HG03066 (cell line): ENCODE measurements around the gene COPG1.
A peak's percentile ranks its signal among the peaks of the same experiment; 100 is the strongest.

Source experiments
- ATAC-seq: cut with Tn5 transposase; IDR thresholded peaks from one replicate; pipeline ENCODE4 v1.9.1; 2021; ENCODE audit warnings: low read depth; ENCODE audit not compliant: unreplicated experiment

The COPG1 gene

GRCh38 chr3:129276385-129276784, 27.0 kb downstream of the COPG1 start:
- peak; percentile 86 for ATAC-seq

- no peak for ATAC-seq
Measured at GRCh38 chr3:129277829-129278271, 28.4 kb downstream of the COPG1 start.

DNA sequence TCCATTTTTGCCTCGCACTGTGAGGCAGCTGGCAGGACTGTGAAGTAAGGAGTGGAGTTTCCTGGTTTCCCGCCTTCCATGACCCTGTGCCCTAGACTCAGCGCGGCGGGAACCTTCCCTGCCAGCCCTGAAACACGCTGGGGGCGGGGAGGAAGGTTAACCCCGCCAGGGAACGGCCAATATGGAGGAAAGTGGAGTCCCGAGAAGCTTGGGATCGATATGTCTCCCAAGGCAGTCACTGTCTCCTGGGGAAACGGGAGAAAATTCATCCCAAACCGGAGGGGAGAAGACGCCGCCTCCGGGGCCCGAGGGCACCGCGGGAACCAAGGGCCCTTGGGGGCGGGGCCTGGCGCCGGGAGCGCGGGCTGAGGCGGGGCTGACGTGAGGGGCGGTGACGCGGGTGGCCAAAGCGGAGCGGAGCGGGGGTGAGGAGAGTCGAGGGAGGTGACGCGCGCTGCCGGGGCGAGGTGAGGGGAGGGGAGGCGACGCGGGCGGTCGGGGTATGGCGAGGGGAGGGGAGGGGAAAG, 29.1 kb downstream of the COPG1 start, which contains the start of gene HMCES:
Gene HMCES, plus strand, starts transcription at position 432 of the 527 bp plus-strand sequence. CDS start 863 bp downstream, outside the sequence.
- peak; percentile 42 for ATAC-seq

DNA sequence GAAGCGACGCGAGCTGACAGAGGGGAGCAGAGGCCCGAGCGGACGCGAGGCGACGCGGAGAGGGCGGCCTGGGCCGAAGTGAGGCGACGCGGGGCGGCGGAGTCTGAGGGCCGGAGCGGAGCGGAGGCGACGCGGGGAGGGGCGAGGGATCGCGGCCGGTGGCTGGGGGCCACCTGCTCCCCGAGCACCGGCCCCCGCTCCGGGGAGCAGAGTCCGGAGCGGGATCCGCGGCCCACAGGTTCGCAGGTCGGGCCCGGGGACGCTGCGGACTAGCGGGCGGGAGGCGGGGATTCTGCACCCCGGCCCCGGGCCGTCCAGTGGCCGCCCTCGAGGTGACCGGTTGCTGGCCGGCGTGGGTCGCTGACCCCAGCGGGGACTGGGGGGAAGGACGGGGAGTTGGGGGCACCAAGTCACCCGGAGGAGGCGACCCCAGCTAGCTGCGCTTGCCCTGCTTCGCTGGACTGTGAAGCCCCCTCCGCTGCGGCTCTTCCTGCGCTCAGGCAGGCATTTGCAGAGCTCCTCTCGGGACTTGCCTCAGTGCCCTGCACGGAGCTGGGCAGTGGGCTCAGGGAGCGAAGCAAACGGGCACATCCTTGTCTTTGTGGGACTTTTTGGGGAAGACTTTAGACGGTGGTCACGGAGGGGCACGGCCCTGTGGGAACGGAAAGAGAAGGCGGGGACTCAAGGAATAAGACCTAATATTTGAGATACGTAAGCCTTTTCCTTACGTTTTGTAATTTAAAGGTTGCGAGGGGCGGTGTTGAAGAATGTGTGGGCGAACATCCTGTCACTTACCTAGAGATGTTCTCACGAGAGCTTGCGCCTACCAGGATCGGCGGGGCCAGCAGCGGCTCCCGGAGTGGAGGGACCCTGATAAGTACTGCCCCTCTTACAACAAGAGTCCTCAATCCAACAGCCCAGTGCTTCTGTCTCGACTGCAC, 29.8 kb downstream of the COPG1 start:
- ATAC-seq = no peak

- ATAC-seq = no peak
Measured at GRCh38 chr3:129280183-129280582, 30.8 kb downstream of the COPG1 start.

GRCh38 chr3:129281726-129282125, 32.3 kb downstream of the COPG1 start:
- ATAC-seq = no peak

- ATAC-seq = peak; percentile 74
Measured at GRCh38 chr3:129282727-129283327, 33.4 kb downstream of the COPG1 start.

- ATAC-seq = no peak
Measured at GRCh38 chr3:129286081-129286480, 36.7 kb downstream of the COPG1 start.

- no peak for ATAC-seq
Measured at GRCh38 chr3:129288446-129288845, 39.0 kb downstream of the COPG1 start.

GRCh38 chr3:129289201-129289921, 40.0 kb downstream of the COPG1 start:
- no peak for ATAC-seq

GRCh38 chr3:129291236-129291886, 42.0 kb downstream of the COPG1 start:
- ATAC-seq = no peak

DNA sequence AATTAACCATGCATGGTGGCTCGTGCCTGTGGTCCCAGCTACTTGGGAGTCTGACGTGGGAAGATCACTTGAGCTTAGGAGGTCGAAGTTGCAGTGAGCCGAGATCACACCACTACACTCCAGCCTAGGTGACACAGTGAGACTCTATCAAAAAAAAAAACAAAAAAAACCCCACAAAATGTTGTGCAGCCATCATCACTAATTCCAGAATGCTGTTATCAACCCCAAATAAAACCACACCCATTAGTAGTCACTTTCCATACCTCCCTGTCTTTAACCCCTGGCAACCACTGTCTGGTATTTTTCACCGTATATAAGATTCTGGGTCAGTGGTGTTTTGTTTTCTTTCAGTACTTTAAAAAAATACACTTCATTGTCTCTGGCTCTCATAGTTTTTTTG, 45.9 kb downstream of the COPG1 start:
- ATAC-seq = no peak

GRCh38 chr3:129304146-129304961, 54.9 kb downstream of the COPG1 start:
- ATAC-seq = no peak

- ATAC-seq = no peak
Measured at GRCh38 chr3:129304962-129305222, 55.5 kb downstream of the COPG1 start.

- ATAC-seq = peak; percentile 43
Measured at GRCh38 chr3:129305592-129306091, 56.2 kb downstream of the COPG1 start.

DNA sequence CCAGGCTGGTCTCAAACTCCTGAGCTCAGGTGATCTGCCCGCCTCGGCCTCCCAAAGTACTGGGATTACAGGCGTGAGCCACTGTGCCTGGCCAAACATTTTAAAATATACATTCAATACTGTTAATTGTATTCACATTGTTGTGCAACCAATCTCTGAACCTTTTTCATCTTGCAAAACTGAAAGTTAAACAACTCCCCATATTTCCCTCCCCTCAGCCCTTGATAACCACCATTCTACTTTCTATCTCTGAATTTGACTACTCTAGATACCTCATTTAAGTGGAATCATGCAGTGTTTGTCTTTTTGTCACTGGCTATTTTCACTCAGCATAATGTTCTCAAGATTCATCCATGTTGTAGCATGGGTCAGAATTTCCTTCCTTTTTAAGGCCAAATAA, 59.2 kb downstream of the COPG1 start:
- no peak for ATAC-seq

- ATAC-seq = peak; percentile 38
Measured at GRCh38 chr3:129310111-129311011, 61.0 kb downstream of the COPG1 start.

- ATAC-seq = no peak
Measured at GRCh38 chr3:129311054-129311902, 61.9 kb downstream of the COPG1 start.
